Smooth muscle cell of the brain vasculature (primary cell): ENCODE data around the gene PALD1.
A peak's percentile ranks its signal among the peaks of the same experiment; 100 is the strongest.
"Not testable (repeated sequence)": the region's sequence is repeated elsewhere in the genome, so short reads cannot be mapped to it uniquely, and the experiment has no call there.

Experiments
- DNase-seq: peaks from one replicate; pipeline ENCODE4 v3.0.0-alpha.2; 2012; ENCODE audit warnings: low read depth, low spot score

PALD1 gene

DNA sequence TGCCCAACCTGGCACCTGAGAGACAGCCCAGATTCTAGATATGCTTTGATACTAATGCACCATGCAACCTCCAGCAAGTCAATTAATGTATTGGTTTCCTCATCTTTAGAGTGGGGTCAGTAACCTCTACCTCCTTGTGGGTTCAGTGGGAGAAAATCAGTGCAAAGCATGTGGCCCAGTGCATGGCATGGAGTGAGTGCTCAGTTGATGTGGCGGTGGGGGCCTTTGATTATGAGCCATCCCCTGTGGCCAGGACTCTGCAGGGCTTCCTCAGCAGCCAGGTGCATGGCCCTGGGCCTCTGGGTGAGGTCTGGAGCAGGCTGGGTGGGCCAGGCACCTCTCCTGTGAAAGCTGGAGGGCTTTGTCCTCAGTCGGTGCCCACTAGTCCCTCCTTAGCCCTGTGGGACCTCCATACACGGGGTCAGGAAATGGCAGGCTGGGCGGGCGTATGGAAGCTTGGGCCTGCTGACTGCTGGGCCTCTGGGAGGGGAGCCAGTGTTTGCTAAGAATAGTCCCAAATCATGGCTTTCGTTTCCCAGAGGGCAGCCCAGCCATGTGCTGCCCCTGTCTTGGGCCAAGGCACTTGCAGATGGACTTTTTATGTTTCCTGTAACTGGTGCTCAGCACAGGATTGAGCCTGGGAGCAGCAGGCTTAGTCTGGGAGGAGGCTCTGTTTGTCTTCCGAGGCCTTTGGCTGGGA lies 3.4 kb downstream of the PALD1 start:
- DNase-seq: no peak

DNA sequence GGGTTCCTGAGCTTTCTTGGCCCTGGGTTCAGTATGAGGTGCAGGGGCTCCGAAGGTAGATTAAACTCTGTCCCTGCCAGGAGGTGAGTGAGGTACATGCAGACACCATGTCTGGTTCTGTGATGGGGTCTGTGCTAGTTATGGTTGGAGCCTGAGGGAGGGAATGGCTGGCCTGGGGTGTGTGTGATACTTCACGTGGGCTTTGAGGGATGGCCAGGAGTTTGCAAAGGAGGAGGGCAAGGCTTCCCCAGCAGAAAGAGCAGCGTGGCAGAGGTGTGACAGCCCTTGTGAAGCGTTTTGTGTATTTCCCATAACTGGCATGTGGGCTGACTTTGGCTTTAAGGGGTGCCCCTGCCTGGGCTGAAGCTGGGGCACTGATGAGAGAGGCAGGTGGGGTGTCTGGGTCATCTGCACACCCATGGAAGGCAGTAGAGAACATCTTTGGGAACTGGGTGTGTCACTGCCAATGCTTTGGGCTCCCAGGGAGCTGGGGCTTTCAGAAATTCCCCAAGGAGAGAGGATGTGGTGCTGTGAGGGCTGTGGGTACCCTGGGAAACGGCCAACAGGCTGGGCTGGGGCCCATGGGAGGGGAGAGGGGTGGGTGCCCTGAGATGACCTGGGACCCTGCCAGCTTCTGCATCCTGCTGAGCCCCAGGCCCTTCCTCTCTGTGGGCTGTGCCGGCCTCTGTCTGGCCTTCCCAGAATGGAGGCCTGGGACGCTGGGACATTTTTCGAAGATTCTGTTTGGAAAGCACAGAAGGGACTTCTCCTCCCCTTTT lies 4.6 kb downstream of the PALD1 start:
- no peak for DNase-seq

DNA sequence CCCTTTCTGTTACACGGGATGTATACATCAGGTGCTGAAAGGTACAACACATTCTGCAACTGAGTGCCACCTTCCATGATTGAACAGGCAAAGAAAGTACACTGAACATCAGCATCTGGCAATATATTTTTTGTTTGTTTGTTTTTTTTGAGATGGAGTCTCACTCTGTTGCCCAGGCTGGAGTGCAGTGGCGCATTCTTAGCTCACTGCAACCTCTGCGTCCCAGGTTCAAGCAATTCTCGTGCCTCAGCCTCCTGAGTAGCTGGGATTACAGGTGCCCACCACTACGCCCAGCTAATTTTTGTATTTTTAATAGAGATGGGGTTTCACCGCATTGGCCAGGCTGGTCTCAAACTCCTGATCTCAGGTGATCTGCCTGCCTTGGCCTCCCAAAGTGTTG lies 5.3 kb downstream of the PALD1 start:
- not testable (repeated sequence) for DNase-seq

DNA sequence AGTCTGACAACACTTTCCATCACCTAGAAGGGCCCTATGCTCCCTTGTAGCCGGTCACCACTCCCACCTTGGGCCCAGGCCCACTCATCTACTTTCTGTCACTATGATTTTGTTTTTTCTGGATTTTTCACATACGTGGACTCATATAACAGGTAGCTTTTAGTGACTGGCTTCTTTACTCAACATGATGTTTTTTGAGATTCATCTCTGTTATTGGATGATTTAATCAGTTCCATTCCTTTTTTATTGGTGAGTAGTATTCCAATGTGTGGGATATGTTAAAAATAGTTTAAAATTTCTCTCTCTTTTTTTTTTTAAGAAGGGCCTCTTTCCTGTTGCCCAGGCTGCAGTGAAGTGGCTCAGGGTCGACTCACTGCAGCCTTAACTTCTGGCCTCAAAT lies 9.3 kb downstream of the PALD1 start:
- DNase-seq: no peak

DNA sequence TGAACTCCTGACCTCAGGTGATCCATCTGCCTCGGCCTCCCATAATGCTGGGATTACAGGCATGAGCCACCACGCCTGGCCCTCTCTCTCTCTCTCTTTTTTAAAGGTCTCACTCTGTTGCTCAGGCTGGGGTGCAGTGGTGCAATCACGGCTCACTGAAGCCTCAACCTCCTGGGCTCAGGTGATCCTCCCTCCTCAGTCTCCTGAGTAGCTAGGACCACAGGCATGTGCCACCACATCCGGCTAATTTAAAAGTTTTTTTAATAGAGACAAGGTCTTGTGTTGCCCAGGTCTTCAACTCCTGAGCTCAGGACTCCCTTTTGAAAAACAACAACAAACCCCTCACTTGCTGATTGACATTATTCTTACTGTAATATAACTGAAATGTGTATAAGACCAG lies 11.6 kb downstream of the PALD1 start:
- DNase-seq: no peak

DNA sequence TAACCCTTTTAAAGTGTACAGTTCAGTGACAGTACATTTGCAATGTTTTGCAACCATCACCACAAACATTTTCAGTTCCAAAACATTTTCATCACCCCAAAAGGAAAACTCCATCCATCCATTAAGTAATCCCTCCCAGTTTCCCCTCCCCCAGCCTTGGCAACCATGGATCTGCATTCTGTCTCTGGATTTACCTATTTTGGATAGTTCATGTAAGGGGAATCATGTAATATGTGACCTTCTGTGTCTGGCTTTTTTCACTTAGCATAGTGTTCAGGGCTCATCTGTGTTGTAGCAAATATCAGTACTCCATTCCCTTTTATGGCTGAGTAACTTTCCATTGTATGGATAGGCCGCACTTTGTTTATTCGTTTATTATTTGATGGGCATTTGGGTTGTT lies 13.0 kb downstream of the PALD1 start:
- no peak for DNase-seq

DNA sequence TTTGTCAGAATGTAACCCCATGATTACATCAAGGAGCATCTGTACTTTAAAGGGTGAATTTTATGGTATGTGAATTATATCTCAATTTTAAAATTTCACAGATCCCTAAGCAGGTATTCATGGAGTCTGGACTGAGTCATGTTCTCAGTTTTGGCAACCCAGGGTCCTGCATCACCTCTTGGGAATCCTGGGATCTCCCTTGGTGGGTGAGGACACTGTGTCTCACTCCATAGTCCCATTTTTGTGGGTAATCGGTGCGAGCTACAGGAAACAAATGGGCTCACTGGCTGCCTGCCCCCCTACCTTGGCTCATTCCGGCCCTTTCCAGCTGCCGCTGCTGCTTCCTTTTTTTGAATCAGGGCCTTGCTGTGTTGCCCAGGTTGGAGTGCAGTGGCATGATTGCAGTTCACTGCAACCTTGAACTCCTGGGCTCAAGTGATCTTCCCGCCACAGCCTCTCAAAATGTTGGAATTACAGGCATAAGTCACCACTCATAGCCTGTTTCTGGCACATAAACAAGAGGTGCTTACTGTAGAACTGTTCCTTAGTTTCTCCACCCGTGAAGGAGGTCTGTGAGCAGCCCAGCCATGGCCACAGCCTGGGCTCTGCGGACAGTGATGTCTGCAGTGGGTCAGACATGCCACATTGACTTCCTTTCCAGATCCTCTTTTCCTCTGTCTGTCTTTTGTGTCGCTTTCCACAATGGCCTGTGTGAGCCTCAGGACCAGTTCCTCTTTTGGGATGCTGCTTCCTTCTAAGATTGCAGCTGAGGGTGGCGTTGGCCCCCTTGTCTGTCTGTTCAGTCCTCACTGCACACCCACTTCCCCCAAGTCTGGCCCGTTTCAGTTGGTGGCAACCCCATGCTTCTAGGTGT lies 14.5 kb downstream of the PALD1 start:
- no peak for DNase-seq

DNA sequence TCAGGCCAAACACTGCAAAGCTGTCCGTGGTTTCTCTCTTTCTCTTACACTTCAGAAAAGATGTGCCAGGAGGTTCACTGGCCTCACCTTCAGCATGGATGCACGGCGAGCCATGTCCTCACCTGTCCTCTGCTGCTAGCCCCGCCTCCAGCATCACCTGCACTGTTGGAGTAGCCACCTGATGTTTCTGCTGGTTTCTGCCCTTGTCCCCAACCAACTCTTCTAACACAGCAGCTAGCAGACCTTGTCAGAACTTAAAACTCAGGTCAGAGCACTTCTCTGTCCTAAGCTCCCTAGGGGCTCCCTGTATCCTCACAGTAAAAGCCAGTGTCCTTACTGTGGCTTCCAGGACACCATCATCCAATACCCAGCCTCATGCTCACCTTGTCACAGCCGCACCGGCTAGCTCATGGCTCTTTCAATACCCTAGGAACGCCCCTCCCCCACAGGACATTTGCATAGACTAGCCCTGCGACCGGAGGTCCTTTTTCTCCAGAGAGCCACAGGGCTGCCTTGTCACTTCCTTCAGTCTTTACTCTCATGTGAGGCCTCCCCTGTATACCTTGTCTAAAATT lies 15.2 kb downstream of the PALD1 start:
- DNase-seq: no peak

DNA sequence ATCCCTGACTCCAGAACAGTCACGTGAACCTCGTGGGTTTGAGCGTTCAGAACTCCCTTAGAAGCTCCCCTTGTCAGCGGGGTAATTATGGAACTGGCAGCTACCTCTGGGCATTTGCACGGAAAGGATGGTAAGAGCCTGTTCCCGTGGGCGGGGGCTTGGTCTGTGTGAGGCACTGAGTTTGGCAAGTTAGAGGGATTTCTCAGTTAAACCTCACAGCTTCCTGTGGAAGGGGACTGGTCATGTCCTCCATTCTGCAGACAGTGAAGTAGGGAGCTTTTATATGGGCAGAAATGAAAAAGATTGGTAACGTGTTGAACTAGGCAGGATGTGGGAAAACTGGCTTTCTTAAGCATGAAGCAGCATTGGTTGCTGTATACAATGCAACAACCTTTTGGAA lies 16.0 kb downstream of the PALD1 start:
- no peak for DNase-seq

DNA sequence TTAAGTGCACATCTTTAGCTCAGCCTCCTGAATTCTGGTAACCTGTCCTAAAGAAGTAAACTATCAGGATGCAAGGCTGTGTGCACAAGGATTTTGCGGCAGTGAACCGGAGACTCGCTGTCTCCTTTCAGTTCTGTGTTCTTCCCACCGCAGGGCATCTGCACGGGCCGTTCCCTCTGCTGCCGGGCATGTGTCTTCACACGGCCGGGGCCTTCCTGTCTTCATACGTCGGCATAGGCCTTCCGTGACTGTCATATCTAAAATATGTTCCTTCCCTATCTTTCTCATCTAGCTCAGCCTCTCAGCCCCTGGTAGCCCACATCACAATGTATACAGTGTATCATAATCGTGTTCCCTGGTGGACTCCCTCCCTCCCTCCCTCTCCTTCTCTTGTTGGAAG lies 16.4 kb downstream of the PALD1 start:
- no peak for DNase-seq

DNA sequence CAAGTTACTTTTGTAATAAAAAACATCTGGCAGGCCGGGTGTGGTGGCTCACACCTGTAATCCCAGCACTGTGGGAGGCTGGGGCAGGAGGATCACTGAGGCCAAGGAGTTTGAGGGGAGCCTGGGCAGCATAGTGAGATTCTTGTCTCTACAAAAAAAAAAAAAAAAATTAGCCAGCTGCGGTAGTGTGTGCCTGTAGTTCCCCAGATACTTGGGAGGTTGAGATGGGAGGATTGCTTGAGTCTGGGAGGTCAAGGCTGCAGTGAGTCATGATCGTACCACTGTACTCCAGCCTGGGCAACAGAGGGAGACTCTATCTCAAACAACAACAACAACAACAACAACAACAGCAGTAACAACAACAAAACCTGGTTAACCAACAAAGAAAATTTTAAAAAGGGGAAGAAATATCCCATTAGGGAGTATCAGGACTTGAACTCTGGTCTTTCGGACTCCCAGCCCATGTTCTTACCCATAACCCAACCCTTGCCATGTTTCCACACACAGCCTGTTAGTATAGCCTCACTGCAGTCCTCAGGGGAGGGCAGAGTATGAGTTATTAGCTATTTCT lies 17.2 kb downstream of the PALD1 start:
- DNase-seq: no peak

DNA sequence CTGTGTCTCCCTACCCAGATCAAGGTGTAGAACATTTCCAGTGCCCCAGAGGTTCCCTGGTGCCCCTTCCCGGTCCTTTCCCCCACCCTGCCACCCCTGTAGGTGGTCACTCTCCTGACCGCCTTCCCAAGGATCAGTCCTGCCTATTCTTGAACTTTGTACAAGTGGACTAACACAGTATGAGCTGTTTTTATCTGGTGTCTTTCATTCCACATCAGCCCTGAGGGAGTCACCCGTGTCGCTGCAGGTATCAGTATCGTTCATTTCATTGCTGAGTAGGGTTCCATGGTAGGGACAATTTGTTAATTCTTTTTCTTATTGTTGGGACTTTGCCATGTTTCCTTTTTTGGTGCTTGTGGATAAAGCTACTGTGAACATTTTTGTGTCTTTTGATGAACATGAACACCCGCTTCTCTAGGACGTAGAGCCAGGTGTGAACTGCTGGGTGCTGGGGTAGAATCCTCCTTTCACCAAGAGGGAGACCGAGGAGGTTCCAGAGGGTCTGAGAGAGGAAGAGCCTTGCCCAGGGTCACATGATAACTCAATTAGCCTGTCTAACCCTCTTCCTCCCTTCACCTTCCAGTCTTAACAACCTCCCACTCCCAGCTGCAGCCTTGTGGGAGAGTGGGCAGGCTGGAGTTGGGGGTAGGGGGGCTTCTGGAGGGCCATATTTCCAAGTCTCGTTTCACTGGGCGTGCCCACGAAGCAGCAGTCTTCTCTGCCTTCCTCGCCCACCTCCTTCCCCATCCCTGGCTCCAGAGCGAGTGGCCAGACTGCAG lies 18.0 kb downstream of the PALD1 start:
- no peak for DNase-seq

DNA sequence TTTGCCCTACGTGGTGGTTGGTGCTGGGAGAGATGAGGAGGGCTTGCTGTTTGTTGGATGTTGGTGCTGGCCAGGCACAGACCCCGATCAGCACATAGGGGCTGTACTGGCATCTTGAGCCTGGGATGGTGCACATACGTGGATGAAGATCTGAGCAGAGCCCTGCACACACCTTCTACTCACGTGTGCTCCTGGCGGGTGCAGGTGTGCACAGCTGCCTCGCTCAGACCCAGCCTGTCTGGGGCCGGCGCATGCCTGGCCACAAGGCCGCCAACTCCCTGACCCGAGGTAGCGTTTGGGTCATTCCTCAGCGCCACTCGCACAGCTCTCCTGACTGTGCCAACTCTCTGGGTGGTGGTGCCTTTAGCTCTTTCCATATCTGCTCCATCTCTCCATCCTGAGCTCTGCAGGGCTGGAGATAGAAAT lies 18.6 kb downstream of the PALD1 start:
- no peak for DNase-seq

DNA sequence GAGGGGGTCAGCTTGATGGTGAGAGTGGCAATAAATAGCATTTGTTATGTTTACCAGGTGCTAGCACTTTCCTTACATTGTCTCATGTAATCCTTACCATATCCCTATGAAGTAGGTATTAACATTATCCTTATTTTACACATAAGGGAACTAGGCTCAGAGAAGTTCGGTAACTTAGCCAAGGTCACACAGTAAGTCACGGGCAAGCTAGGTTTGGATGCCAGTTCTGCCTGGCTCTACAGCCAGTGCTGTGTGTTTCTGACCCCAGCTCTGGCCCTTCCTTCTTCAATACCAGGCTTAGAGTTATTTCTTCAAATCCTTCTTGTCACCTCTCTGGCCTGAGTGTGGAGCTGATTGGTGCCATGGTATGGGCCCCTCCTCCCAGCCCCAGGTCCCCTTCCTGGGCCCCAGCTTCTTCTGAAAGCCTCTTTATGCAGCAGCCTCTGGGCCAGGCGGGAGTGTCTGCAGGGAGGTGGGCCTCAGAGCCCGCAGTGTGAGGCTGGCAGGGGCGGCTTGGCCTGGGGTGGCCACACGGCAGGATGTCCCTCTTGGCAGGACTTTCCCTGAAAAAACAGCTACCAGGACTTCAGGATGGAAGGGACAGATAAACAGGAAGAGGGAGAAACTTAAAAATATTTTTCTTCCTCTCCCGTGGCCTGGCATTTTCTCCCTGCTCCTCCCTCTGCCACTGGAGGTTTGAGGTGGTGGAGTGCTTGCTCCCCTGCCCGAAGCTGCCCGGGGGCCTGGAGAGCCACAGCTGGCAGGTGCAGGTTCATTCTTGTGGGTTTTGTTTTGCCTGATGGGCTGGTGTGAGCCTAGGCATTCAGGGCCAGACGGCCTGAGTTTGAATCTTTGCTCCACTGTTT lies 20.6 kb downstream of the PALD1 start:
- DNase-seq: no peak

DNA sequence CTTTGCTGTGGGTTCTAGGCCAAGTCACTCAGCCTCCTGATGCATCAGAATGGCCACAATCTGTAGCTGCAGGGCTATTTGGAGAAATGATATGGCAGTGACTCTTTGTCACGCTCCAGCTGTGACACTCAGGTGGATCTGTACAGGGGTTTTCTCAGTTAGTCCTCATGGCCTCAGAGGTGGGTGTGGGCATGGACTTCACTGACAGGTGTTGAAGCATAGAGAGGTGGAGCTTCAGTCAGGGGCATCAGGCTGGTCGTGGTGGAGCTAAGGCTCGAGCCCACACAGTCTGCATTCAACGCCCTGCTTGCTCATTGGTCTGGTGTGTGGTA lies 21.2 kb downstream of the PALD1 start:
- no peak for DNase-seq

DNA sequence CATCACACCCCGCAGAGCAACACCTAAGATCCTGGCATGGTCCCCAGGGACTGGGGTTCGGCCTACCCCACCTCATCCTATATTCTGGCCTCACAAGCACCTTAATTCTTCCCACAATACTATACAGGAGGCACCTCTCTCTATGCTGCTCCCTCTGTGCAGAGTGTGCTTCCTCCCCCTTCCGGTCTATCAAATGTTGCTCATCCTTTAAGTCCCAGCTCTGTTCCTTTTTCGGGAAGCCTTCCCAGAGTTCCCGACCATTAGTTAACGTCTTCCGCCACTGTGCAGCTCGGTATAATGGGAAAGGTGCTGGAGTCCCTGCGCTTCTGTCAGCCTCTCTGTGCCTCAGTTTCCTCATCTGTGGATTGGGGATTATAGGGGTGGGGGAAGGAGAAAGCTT lies 21.8 kb downstream of the PALD1 start:
- no peak for DNase-seq

DNA sequence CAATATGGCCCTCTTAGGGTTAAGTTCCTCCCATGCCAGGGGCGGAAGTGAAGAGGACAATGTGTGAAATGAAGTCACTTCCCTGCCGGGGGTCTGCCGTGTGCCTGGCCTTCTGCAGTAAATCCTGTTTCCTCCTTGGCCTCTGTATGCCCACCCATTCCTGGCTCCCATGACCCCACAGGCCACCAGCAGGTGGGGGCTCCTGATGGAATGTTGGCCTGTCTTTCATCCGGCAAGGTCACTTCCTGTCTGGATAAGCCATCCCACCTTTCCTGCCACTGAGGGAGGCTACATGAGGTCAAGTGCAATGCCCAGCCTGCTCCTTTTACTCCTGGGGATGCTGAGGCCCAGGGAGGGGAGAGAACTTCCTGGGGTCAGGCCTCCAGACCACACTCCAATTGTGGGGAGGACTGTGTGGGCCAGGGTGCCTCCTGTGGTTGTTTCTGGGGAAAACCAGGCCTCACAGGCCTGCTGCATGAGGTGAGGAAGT lies 22.3 kb downstream of the PALD1 start:
- no peak for DNase-seq

DNA sequence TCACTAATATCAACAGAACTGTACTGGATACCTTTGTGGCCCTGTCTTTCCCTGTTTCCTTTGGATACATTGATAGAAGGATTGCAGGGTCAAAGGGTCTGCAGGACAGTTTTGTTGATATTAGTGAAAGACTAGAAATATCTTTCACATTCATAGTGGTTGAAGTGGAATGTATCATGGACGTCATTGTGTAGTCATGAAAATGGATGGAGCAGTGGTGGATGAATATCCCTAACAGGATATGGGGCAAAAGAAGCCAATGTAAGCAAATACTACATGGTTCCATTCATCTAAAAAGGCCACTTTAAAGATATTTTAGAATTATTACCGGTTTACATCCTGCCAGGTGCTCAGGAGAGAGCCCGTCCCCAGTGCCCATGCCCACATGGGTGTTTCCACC lies 23.8 kb downstream of the PALD1 start:
- no peak for DNase-seq

DNA sequence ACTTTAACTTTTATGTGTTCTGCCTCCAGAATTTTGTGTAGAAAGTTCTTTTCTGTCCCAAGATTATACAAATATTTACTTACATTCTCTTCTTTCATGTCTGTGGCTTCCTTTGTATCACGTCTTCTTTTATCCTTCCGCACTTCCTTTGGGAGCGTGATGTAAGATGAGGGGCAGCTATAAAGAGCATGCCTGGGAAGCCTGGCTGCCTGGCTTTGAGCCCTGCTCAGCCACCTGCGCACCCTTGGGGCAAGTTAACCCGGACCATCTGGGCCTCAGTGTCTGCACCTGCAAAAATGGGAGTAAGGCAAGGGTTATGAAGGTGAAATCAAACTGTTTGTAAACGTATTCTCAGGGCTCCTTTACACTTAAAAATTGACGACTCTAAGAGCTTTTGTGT lies 25.2 kb downstream of the PALD1 start:
- peak; percentile 24 for DNase-seq
